MCF 10A (cell line): ENCODE results near the gene ZNF793. TPM values are rescaled to one million over a fixed set of nuclear protein-coding genes. Genes with fewer than 3 reads are reported as not detected.
A peak's percentile ranks its signal among the peaks of the same experiment; 100 is the strongest.

Source experiments
- BruUV-seq: library from RNA; stranded (reverse); fragments of 400-500 nt; replicated peaks from 2 replicates; lab custom pipeline; 2021; lab: Mats Ljungman, UMichigan
- CTCF ChIA-PET: fragments of 300-600 bp; sonication (Branson Sonifier 250); formaldehyde crosslinking; extraction: SDS; loops from one replicate; lab custom pipeline; 2021; ENCODE audit warnings: antibody characterized with exemption, inconsistent platforms; lab: Yijun Ruan, JAX
- POLR2A ChIA-PET: fragments of 300-600, 350-650 bp; sonication (Branson Sonifier 250); formaldehyde crosslinking; extraction: SDS; loops from one replicate; lab custom pipeline; 2020; ENCODE audit warnings: antibody characterized with exemption, inconsistent platforms; lab: Yijun Ruan, JAX
- DNase-seq: peaks from one replicate; pipeline ENCODE4 v3.0.0-alpha.2; 2018; ENCODE audit not compliant: unreplicated experiment
- H3K27ac Mint-ChIP-seq: one replicate; pipeline ENCODE4 v1.8.0; 2022; ENCODE audit warnings: mild to moderate bottlenecking, low read depth, mixed read lengths; ENCODE audit not compliant: unreplicated experiment
- H3K27me3 Mint-ChIP-seq: one replicate; pipeline ENCODE4 v1.8.0; 2022; ENCODE audit warnings: mixed read lengths; ENCODE audit not compliant: insufficient read depth, unreplicated experiment
- H3K36me3 Mint-ChIP-seq: one replicate; pipeline ENCODE4 v1.8.0; 2022; ENCODE audit warnings: mild to moderate bottlenecking, moderate library complexity, mixed read lengths; ENCODE audit not compliant: insufficient read depth, unreplicated experiment
- H3K4me1 Mint-ChIP-seq: one replicate; pipeline ENCODE4 v1.8.0; 2022; ENCODE audit warnings: mixed read lengths; ENCODE audit not compliant: insufficient read depth, unreplicated experiment
- H3K4me3 Mint-ChIP-seq: one replicate; pipeline ENCODE4 v1.8.0; 2022; ENCODE audit warnings: mild to moderate bottlenecking, moderate library complexity, mixed read lengths; ENCODE audit not compliant: unreplicated experiment
- H3K9me3 Mint-ChIP-seq: one replicate; pipeline ENCODE4 v1.8.0; 2022; ENCODE audit warnings: mixed read lengths; ENCODE audit not compliant: unreplicated experiment
- CTCF ChIP-seq: fragments of 200-600 bp; IDR thresholded peaks from one replicate; pipeline ENCODE4 v1.8.0; 2022; ENCODE audit warnings: antibody characterized with exemption, mild to moderate bottlenecking; ENCODE audit not compliant: unreplicated experiment
- intact Hi-C: fragments of 100-400 bp; cut with micrococcal nuclease; formaldehyde crosslinking; loops from 2 replicates; pipeline ENCODE4 v1.14.1; 2022
- total RNA-seq: library from RNA; stranded (reverse); gene quantifications from 2 replicates; pipeline ENCODE4 v1.2.3, GENCODE V29; 2022

ZNF793 gene
- total RNA-seq, 1 experiment from 2014 or later, result not detected

- TF ChIP-seq CTCF, result no peak
- H3K4me1 Mint-ChIP-seq, result no peaks in the 10 kb centered on the region
- BruUV-seq, result no TSS peak
- H3K27me3 Mint-ChIP-seq, result no peaks in the 10 kb centered on the region
- CTCF ChIA-PET, result no interaction called here
- H3K27ac Mint-ChIP-seq, result no peak overlapping the region
- H3K36me3 Mint-ChIP-seq, result no peaks in the 10 kb centered on the region
- H3K9me3 Mint-ChIP-seq, result peaks cover 27% of the 10 kb centered on the region
- intact Hi-C loops, result no loop called here
- no peak for DNase-seq
- H3K4me3 Mint-ChIP-seq, result no peak overlapping the region
- POLR2A ChIA-PET, result no interaction called here
Observed at GRCh38 chr19:37537391-37537947, 30.7 kb downstream of the ZNF793 start.

DNA sequence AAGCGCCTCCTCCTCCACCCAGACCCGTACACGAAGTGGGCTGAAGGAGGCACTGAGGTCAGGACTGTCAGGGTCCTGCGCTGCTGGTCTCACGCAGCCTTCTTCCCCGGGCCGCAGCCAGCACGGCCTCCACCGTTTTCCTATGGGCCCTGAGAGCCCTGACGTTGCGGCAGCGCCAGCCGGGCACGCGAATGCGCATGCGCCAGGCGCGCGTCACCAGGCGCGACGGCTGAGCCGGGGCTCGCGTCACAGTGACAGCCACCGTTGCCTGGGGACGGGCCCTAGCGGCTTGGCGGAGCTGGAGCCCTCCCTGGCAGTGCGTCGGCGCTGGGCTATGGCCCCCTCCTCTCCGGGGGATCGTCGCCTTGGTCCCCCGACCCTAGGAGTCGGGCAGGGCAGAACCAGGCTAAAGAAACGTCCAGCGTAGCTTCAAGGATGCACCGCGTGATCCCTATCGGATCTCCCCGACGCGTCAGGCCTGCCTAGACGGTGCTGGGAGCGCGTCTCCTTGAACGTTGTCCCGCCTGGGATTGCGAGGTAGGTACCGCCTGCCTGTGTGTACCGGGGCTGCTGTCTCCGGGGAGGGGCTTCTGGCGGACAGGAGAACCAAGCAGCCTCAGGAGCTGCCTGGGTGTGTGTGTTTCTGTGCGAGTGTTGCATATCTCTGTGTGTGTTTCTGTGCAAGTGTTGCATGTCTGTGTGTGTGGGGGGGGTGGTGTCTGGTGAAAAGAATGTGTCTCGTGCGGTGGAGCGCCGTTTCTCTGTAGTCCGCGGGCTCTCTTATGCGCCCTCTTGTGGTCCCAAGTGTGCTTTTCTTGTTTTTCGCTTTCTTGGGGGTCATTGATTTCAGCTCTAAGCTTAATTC lies 44.6 kb downstream of the ZNF793 start:
- Mint-ChIP-seq H3K36me3 (no peaks in the 10 kb centered on the region), H3K27ac (no peak overlapping the region), H3K4me1 (no peaks in the 10 kb centered on the region), H3K9me3 (peaks cover 36% of the 10 kb centered on the region), H3K4me3 (no peak overlapping the region), H3K27me3 (no peaks in the 10 kb centered on the region)
- TF ChIP-seq CTCF, result no peak
- ChIA-PET POLR2A (no interaction called here), CTCF (no interaction called here)
- BruUV-seq, result no TSS peak
- intact Hi-C loops, result no loop called here
- DNase-seq, result no peak

DNA sequence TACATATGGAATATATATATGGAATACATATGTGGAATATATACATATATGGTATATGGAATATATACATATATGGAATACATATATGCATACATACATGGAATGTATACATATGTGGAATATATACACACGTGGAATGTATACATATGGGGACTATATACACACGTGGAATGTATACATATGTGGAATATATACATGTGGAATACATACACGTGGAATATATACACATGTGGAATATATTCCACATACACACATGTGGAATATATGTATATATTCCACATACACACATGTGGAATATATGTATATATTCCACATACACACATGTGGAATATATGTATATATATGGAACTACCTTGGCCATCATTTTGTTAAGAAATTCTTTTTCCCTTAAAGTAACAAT lies 56.8 kb downstream of the ZNF793 start:
- no peak overlapping the region for H3K4me3 Mint-ChIP-seq
- no peaks in the 10 kb centered on the region for H3K4me1 Mint-ChIP-seq
- H3K27me3 Mint-ChIP-seq, result no peaks in the 10 kb centered on the region
- peaks cover 27% of the 10 kb centered on the region for H3K9me3 Mint-ChIP-seq
- ChIA-PET POLR2A (no interaction called here), CTCF (no interaction called here)
- H3K36me3 Mint-ChIP-seq, result peaks cover 38% of the 10 kb centered on the region
- intact Hi-C loops, result no loop called here
- no peak overlapping the region for H3K27ac Mint-ChIP-seq
- DNase-seq, result no peak
- BruUV-seq, result no TSS peak
- no peak for TF ChIP-seq CTCF

DNA sequence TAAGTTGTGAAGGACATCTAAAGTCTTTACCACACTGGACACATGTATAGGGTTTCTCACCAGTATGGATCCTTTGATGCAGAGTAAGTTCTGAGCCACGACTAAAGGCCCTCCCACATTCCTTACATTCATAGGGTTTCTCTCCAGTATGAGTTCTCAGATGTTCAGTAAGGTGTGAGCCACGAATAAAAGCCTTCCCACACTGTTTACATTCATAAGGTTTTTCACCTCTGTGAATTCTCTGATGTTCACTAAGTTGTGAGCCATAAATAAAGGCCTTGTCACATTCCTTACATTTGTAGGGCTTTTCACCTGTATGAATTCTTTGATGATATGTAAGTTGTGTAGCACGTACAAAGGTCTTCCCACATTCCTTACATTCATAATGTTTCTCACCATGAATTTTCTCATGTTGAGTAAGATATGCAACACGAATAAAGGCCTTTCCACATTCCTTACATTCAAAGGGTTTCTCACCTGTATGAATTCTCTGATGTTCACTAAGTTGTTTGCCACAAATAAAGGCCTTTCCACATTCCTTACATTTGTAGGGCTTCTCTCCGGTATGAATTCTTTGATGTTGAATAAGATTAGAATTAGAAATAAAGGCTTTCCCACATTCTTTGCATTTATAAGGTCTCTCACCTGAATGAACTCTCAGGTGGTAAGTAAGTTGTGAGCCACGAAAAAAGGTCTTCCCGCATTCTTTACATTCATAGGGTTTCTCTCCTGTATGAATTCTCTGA lies 58.1 kb downstream of the ZNF793 start:
- ChIA-PET CTCF (no interaction called here), POLR2A (no interaction called here)
- H3K4me3 Mint-ChIP-seq, result no peak overlapping the region
- peaks cover 33% of the 10 kb centered on the region for H3K9me3 Mint-ChIP-seq
- intact Hi-C loops, result no loop called here
- TSS peak; percentile 28 for BruUV-seq
- H3K27ac Mint-ChIP-seq, result no peak overlapping the region
- H3K4me1 Mint-ChIP-seq, result no peaks in the 10 kb centered on the region
- H3K27me3 Mint-ChIP-seq, result no peaks in the 10 kb centered on the region
- peaks cover 38% of the 10 kb centered on the region for H3K36me3 Mint-ChIP-seq
- no peak for TF ChIP-seq CTCF
- DNase-seq, result peak; percentile 2
